Measurements from ENCODE around the gene DLK1. TPM values are rescaled to one million over a fixed set of nuclear protein-coding genes. Genes with fewer than 3 reads are reported as not detected.

Gene DLK1
- total and polyA plus RNA-seq, 8 donors = 0.05 to 24.6 (median 3.5) TPM; not detected in 4

DNA sequence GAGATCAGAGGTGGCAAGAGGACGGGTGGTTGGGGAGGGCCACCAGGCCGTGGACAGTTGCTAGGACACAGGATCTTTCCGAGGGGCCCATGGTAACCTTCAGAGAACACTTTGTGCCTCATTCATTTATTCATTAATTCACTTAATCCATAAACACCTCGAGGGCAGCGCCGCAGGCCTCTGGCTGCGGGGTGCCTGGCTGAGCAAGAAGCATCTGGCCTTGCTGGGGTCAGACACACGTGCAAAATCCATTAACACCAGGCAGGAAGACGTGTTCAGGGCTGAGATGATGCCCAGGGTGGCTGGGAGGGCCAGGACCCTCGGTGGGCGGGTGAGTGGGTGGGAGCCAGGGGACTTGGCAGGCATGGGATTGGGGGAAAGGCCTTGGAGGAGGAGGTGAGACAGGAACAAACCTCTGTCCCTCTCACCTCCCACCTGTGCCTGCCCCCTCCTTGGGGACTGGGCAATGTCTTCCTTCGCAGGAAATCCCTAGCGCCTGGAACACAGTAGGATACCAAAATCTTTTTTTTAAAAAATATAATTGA is 6.6 kb upstream of the DLK1 start:
- TF ChIP-seq EP300 (IDR thresholded peaks at IDR 0.05) = no peak
- TF ChIP-seq POLR2AphosphoS5 (IDR thresholded peaks at IDR 0.05) = no peak
- TF ChIP-seq CTCF (IDR thresholded peaks at IDR 0.05) = no peak
- no peak for TF ChIP-seq POLR2A (IDR thresholded peaks at IDR 0.05)
- 58 to 74% (median 63%) methylated on average over 13 of the region's 13 CpGs for WGBS, 5 donors
- Histone ChIP-seq H3K27ac (no peak overlapping the region), H3K4me3 (no peak overlapping the region), H3K4me1 (no peaks in the 10 kb centered on the region), H3K9me3 (no peaks in the 10 kb centered on the region), H3K27me3 (peaks cover 0 to 74% (median 15%) of the 10 kb centered on the region in 3 donors), H3K36me3 (no peaks in the 10 kb centered on the region)
- intact Hi-C loops (cut with DNase I; ENCODE audit: low total_unique reads) = no loop called here
- DNase-seq = no peak

DNA sequence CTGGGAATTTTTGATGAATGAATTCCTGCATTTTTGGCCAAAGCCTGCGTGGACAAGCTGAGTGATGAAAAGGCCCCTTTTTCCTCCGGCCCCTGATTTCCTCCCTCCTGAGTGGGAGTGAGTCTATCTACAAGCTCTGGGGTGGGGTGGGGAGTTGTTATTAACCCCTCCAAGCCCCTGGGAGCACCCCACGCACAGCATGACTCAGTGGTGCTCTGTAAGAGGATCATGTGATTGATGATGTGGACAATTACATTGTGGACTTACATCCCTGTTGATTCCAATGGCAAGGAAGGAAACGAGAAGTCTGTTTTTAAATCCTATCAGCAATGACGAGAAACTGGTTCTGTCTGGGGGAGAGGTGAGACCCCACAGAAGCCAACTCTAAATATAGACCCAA is 5.1 kb upstream of the DLK1 start:
- intact Hi-C loops (cut with DNase I; ENCODE audit: low total_unique reads) = no loop called here
- Histone ChIP-seq H3K9me3 (peaks cover 0 to 8% (median 0%) of the 10 kb centered on the region in 4 donors), H3K27me3 (peaks cover 8 to 88% (median 27%) of the 10 kb centered on the region in 3 donors), H3K4me1 (no peaks in the 10 kb centered on the region), H3K4me3 (no peak overlapping the region), H3K27ac (no peak overlapping the region), H3K36me3 (no peaks in the 10 kb centered on the region)
- WGBS, 5 donors = 50 to 68% (median 60%) methylated on average over 5 of the region's 5 CpGs
- no peak for DNase-seq
- TF ChIP-seq POLR2A (IDR thresholded peaks at IDR 0.05) (no peak), POLR2AphosphoS5 (IDR thresholded peaks at IDR 0.05) (no peak), CTCF (IDR thresholded peaks at IDR 0.05) (no peak), EP300 (IDR thresholded peaks at IDR 0.05) (no peak)

- DNase-seq = no peak
- peaks cover 0 to 7% (median 2%) of the 10 kb centered on the region in 4 donors for H3K4me1 ChIP-seq
- peaks cover 14 to 90% (median 34%) of the 10 kb centered on the region in 3 donors for H3K27me3 ChIP-seq
- no peak overlapping the region for H3K4me3 ChIP-seq
- peaks cover 0 to 8% (median 0%) of the 10 kb centered on the region in 4 donors for H3K9me3 ChIP-seq
- no peak overlapping the region for H3K27ac ChIP-seq
- no peaks in the 10 kb centered on the region for H3K36me3 ChIP-seq
- intact Hi-C loops (cut with DNase I; ENCODE audit: low total_unique reads) = no loop called here
- TF ChIP-seq EP300 (IDR thresholded peaks at IDR 0.05) (no peak), POLR2A (IDR thresholded peaks at IDR 0.05) (no peak), CTCF (IDR thresholded peaks at IDR 0.05) (no peak), POLR2AphosphoS5 (IDR thresholded peaks at IDR 0.05) (no peak)
- WGBS, 5 donors = 73 to 94% (median 76%) methylated on average over 2 to 5 of the region's 5 CpGs
Measured at GRCh38 chr14:100722367-100722766, 4.3 kb upstream of the DLK1 start.

- Histone ChIP-seq H3K9me3 (peaks cover 0 to 8% (median 0%) of the 10 kb centered on the region in 4 donors), H3K36me3 (no peaks in the 10 kb centered on the region), H3K27ac (no peak overlapping the region), H3K27me3 (peaks cover 19 to 90% (median 44%) of the 10 kb centered on the region in 3 donors), H3K4me3 (no peak overlapping the region), H3K4me1 (peaks cover 0 to 9% (median 2%) of the 10 kb centered on the region in 4 donors)
- no peak for DNase-seq
- no peak for TF ChIP-seq EP300 (IDR thresholded peaks at IDR 0.05)
- no peak for TF ChIP-seq POLR2A (IDR thresholded peaks at IDR 0.05)
- no peak for TF ChIP-seq CTCF (IDR thresholded peaks at IDR 0.05)
- no peak for TF ChIP-seq POLR2AphosphoS5 (IDR thresholded peaks at IDR 0.05)
- 25 to 42% (median 38%) methylated on average over 11 to 21 of the region's 21 CpGs for WGBS, 5 donors
- intact Hi-C loops (cut with DNase I; ENCODE audit: low total_unique reads) = no loop called here
Measured at GRCh38 chr14:100723135-100723829, 3.4 kb upstream of the DLK1 start.
